Measurements from ENCODE around the gene IL21R.

DNA sequence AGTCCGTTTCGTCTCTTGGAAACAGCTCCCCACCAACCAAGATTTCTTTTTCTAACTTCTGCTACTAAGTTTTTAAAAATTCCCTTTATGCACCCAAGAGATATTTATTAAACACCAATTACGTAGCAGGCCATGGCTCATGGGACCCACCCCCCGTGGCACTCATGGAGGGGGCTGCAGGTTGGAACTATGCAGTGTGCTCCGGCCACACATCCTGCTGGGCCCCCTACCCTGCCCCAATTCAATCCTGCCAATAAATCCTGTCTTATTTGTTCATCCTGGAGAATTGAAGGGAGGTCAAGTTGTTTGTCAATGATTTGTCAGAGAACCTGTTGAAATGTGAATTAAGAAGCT, 48.2 kb downstream of the IL21R start:
- TF ChIP-seq POLR2A (IDR thresholded peaks at IDR 0.05; ENCODE audit: low read depth, low read length) = no peak
- no peak for TF ChIP-seq TAF1 (IDR thresholded peaks at IDR 0.05; ENCODE audit: low read depth, low read length)
- TF ChIP-seq POLR2AphosphoS5 (IDR thresholded peaks at IDR 0.05; ENCODE audit: low read depth, low read length) = no peak; the same call in 1 of the 2 replicates

Data from GM12891 (cell line).